GM12864 (cell line): Measurements from ENCODE around the gene SSPN.

Experiments used
- DNase-seq: peaks from one replicate; pipeline ENCODE4 v3.0.0-alpha.2; 2011; ENCODE audit warnings: low read depth
- H3K4me3 ChIP-seq: 2 replicates; pipeline ENCODE4 v1.5.1; 2011; ENCODE audit warnings: mild to moderate bottlenecking, low read depth, low read length, control low read depth
- TF ChIP-seq, protein P1 (sequence below): IDR thresholded peaks from 2 replicates; pipeline ENCODE4 v1.5.1; 2011; ENCODE audit warnings: low read depth, mild to moderate bottlenecking, moderate library complexity, low read length, control low read depth, inconsistent platforms; ENCODE audit errors: missing control alignments

Gene SSPN

DNA sequence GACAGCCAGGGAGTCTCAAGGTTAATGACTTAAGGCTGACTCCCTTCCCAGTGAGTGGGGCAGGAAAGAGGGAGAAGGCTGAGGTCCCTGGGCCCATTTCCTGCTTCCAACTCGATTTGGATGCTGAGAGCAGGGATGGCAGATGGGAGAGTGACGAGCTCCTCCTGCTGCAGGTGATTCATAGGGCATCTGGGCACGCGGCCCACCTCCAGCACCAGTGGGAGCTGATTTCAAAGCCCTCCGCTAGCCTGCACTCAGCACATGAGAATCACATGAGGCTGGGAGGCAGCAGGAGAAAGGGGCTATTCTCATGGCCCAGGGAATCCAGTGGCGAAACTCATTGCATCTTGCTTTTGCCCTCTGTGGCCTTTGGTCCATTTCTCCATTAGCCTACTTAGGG lies 90.8 kb downstream of the SSPN start:
- H3K4me3 ChIP-seq, result no peak overlapping the region
- TF ChIP-seq, protein P1, sequence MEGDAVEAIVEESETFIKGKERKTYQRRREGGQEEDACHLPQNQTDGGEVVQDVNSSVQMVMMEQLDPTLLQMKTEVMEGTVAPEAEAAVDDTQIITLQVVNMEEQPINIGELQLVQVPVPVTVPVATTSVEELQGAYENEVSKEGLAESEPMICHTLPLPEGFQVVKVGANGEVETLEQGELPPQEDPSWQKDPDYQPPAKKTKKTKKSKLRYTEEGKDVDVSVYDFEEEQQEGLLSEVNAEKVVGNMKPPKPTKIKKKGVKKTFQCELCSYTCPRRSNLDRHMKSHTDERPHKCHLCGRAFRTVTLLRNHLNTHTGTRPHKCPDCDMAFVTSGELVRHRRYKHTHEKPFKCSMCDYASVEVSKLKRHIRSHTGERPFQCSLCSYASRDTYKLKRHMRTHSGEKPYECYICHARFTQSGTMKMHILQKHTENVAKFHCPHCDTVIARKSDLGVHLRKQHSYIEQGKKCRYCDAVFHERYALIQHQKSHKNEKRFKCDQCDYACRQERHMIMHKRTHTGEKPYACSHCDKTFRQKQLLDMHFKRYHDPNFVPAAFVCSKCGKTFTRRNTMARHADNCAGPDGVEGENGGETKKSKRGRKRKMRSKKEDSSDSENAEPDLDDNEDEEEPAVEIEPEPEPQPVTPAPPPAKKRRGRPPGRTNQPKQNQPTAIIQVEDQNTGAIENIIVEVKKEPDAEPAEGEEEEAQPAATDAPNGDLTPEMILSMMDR, result no peak
- no peak for DNase-seq

DNA sequence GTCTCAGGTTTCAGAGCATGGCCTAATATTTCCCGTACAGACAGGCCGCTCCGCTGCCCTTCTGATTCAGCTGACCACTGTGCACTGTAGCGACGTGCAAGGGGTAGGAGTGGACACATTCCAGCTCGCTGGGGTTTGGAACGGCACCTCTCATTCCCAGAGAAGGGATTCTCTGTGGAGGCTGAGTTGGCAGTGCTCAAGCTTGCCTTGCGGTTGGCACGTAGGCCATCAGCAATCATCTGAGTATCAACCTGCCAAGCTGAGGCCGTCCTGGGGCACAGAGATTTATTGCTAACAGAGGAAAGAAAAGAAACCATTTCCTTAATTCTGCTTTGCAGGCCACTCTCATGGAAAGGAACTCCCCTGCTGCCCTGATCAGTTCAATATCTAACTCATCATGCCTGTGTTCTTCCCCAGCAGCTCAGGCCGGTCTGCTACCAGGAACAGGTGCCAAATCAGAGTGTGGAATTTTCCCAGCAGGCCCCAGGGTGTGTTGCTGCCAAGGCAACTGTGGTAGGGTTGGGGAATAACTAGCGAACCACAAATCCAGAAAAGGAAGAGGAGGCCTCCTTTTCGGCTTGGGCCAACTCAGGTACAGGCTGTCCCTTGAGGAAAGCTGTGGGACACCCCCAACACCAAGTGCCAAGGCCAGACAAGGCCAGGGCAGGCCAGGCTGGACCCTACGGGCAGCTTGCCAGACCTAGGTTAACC lies 92.5 kb downstream of the SSPN start:
- DNase-seq, result no peak
- H3K4me3 ChIP-seq, result no peak overlapping the region
- TF ChIP-seq, protein P1, result no peak

DNA sequence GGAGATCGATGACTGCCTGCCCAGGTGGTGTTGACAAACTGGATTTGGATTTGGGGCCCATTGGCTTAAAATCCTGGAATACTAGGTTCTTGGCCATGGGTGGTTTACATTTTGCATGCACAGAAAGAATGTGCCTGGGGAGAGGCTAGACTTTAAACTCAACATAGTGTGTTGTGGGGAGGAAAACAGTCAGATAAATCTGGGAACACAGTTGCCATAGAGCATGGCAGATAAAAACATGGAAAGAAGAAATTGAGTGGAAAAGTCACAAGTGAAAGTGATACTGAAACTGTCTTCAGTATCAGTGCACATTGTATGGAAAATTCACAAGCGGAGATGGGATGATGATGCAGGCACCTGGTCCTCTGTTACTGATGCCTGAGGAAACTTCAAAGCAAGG lies 95.2 kb downstream of the SSPN start:
- no peak overlapping the region for H3K4me3 ChIP-seq
- TF ChIP-seq, protein P1, result no peak
- no peak for DNase-seq

DNA sequence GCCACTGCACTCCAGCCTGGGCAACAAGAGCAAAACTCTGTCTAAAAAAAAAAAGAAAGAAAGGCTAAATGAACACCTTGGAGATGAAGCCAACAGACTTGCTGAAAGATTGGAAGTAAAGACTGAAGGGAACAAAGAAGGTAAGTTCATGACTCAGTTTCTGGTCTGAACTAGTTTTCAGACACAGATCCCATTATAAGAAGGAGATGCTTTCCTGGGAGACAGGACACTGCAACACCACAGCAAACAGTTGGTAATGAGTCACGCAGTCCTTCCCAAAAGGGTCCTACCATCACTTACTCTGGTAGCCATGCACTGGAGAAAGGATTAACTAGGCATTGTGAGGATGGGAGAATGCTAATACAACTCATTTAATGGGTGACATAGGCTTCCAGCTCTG lies 97.2 kb downstream of the SSPN start:
- no peak for DNase-seq
- TF ChIP-seq, protein P1, result no peak
- no peak overlapping the region for H3K4me3 ChIP-seq

DNA sequence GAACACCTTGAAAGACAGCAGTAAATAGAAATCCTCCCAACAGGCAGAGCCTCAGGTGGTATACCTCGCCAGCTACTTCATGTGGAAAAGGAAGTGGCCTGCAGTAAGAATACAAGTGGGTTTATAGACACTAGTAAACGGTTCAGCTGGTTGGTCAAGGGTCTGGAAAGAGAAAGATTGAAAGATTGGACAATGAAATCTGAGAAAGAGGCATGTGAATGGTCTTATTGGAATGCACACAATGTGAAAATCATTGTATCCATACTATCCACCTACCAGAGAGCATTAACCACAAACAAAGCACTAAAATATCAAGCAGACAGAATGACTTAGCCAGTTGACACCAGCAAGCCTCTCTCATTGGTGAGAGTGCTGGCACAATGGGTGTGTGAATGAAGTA lies 98.2 kb downstream of the SSPN start:
- TF ChIP-seq, protein P1, result no peak
- no peak for DNase-seq
- H3K4me3 ChIP-seq, result no peak overlapping the region

DNA sequence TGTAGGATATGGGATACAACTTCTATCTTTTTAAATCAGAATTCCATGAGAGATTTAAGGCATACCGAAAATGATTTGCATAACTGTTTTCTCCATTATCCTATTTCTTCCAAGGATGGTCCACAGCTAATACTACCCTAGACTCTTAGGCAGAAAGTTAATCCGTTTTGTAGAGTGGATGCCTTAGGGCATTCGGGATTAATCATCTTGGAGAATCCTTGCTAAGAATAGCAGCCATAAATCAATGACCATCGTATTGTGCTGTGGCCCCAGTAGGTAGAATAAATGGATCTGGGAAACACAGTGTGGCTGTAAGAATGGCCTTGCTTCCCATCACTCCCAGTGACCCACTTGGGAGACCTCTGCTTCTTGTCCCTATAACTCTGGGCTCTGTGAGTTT lies 99.6 kb downstream of the SSPN start:
- TF ChIP-seq, protein P1, result no peak
- DNase-seq, result no peak
- no peak overlapping the region for H3K4me3 ChIP-seq

DNA sequence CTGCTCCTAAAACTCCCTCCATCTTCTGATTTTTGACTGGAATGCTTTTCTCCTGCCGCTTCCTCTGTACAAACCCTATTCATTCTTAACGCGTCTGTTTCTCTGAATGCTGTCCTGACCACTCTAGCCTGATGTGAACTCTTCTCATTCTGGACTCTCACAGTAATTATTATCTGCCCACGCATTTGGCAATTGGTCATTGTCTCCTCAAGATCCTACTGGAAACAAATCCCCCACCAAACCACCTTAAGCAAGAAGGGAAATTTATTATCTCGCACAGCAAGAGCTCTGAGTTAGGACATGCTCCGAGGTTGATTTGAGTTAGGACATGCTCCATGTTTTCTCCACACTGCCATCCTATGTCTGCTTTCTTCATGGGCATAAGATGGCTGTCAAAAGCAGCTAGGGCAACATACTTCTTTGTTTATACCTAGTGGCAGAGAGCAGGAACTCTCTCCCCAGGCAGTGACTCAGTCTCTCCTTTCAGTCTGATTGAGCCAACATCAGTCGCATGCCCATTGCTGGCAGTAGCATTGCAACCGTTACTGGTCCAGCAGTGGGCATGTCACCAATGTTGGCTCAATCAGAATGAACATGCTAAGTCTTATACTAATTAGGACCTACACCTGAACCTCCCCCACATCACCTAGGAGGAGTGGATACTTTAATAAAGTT lies 102.2 kb downstream of the SSPN start:
- H3K4me3 ChIP-seq, result no peak overlapping the region
- no peak for DNase-seq
- TF ChIP-seq, protein P1, result no peak
